ENCODE results near the gene MEF2A.

MEF2A gene

DNA sequence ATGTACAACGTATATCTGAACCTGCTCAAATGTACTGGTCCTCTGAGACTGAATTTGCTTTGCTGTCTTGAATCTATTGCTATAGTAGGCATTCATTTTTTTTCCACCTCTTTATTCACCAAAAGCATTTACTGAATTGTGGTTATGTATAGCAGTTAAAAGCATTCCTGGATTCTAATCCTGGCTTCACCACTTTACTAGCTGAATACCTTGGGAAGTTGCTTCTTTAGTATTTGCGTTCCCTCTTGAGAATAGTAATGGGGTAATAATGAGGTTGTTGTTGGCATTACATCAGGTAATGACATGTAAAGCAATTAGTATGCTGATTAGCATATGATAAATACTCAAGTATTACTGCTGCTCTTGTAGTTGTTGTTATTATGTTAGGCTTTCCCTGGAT, 29.1 kb downstream of the MEF2A start:
- H3K36me3 ChIP-seq (replicated peaks; ENCODE audit: insufficient read depth, low read length), result peaks cover 1% of the 10 kb centered on the region; the same call in 1 of the 2 replicates
- no peak overlapping the region for H3K27ac ChIP-seq (ENCODE audit: low read length)
- no peak for TF ChIP-seq EZH2phosphoT487 (IDR thresholded peaks at IDR 0.05; ENCODE audit: low read length)
- no peak for TF ChIP-seq EZH2 (optimal IDR thresholded peaks at IDR 0.05; ENCODE audit: low read depth, low read length)
- TF ChIP-seq, protein P1, sequence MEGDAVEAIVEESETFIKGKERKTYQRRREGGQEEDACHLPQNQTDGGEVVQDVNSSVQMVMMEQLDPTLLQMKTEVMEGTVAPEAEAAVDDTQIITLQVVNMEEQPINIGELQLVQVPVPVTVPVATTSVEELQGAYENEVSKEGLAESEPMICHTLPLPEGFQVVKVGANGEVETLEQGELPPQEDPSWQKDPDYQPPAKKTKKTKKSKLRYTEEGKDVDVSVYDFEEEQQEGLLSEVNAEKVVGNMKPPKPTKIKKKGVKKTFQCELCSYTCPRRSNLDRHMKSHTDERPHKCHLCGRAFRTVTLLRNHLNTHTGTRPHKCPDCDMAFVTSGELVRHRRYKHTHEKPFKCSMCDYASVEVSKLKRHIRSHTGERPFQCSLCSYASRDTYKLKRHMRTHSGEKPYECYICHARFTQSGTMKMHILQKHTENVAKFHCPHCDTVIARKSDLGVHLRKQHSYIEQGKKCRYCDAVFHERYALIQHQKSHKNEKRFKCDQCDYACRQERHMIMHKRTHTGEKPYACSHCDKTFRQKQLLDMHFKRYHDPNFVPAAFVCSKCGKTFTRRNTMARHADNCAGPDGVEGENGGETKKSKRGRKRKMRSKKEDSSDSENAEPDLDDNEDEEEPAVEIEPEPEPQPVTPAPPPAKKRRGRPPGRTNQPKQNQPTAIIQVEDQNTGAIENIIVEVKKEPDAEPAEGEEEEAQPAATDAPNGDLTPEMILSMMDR (IDR thresholded peaks at IDR 0.05; ENCODE audit: low read length), result no peak
- no peak overlapping the region for H3K4me2 ChIP-seq (ENCODE audit: low read depth, low read length)
- no peaks in the 10 kb centered on the region for H3K27me3 ChIP-seq (replicated peaks; ENCODE audit: insufficient read depth, low read length)
- DNase-seq, result no peak
- no peak overlapping the region for H3K4me3 ChIP-seq (ENCODE audit: low read length)
- H3F3A ChIP-seq (ENCODE audit: insufficient read depth, low read length), result no peaks in the 10 kb centered on the region
- no peaks in the 10 kb centered on the region for H3K9me3 ChIP-seq (replicated peaks; ENCODE audit: insufficient read depth, low read length)
- H3K9ac ChIP-seq (ENCODE audit: low read length), result no peak overlapping the region
- H2AFZ ChIP-seq (ENCODE audit: low read length), result no peak overlapping the region
- H3K4me1 ChIP-seq (ENCODE audit: low read length), result no peaks in the 10 kb centered on the region
- peaks cover 81% of the 10 kb centered on the region for H3K79me2 ChIP-seq (ENCODE audit: low read length)
- H4K20me1 ChIP-seq (ENCODE audit: insufficient read depth, low read length), result no peaks in the 10 kb centered on the region
- no peaks in the 10 kb centered on the region for H3K9me2 ChIP-seq (replicated peaks; ENCODE audit: insufficient read depth, low read length)

DNA sequence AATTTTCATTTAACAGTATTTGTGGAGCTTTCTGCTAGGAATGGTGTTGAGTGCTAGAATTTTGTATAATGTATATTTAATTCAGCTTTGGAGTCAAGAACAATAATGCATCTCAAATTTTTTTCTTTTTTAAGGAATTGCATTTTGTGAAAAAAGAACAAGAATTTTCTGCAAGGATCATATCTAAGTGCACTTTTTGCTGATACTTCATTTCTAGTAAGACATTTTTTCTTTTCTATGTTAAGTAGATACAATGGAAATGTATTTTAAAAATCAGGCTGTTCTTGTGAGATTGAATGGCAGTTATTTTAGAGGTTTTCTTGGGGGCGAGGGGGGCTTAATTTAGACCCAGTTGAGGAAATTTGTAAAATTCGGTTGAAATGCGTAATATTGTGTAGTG, 32.5 kb downstream of the MEF2A start:
- Histone ChIP-seq H3K4me3 (ENCODE audit: low read length) (no peak overlapping the region), H3K9me2 (replicated peaks; ENCODE audit: insufficient read depth, low read length) (no peaks in the 10 kb centered on the region), H3K27me3 (replicated peaks; ENCODE audit: insufficient read depth, low read length) (no peaks in the 10 kb centered on the region), H3F3A (ENCODE audit: insufficient read depth, low read length) (no peaks in the 10 kb centered on the region), H3K36me3 (replicated peaks; ENCODE audit: insufficient read depth, low read length) (peaks cover 4% of the 10 kb centered on the region; the same call in 1 of the 2 replicates), H3K79me2 (ENCODE audit: low read length) (peaks cover 77% of the 10 kb centered on the region), H2AFZ (ENCODE audit: low read length) (no peak overlapping the region), H3K9ac (ENCODE audit: low read length) (no peak overlapping the region), H3K4me2 (ENCODE audit: low read depth, low read length) (no peak overlapping the region), H3K9me3 (replicated peaks; ENCODE audit: insufficient read depth, low read length) (no peaks in the 10 kb centered on the region), H4K20me1 (ENCODE audit: insufficient read depth, low read length) (no peaks in the 10 kb centered on the region), H3K4me1 (ENCODE audit: low read length) (no peaks in the 10 kb centered on the region), H3K27ac (ENCODE audit: low read length) (no peak overlapping the region)
- TF ChIP-seq EZH2 (optimal IDR thresholded peaks at IDR 0.05; ENCODE audit: low read depth, low read length), result no peak
- TF ChIP-seq, protein P1 (IDR thresholded peaks at IDR 0.05; ENCODE audit: low read length), result no peak
- TF ChIP-seq EZH2phosphoT487 (IDR thresholded peaks at IDR 0.05; ENCODE audit: low read length), result no peak
- DNase-seq, result no peak

DNA sequence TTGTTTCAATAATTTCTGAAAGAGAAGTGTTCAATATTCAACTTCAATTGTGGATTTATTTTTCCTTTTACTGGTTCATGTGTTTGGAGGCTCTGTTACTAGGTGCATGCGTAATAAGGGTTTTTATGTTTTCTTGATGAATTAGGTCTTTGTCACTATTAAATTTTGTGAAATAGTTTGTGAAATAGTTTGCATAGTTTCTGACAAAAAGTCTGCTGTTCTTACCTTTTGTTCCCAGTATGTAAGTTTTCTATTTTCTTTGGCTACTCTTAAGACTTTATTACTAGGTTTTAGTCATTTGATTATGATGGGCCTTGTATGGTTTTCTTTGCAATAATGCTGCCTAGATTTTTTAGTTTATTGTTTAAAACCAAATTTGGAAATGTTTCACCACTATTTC, 38.0 kb downstream of the MEF2A start:
- Histone ChIP-seq H3K4me3 (ENCODE audit: low read length) (no peak overlapping the region), H3K4me1 (ENCODE audit: low read length) (no peaks in the 10 kb centered on the region), H3K79me2 (ENCODE audit: low read length) (peaks cover 75% of the 10 kb centered on the region), H2AFZ (ENCODE audit: low read length) (no peak overlapping the region), H3F3A (ENCODE audit: insufficient read depth, low read length) (no peaks in the 10 kb centered on the region), H3K27me3 (replicated peaks; ENCODE audit: insufficient read depth, low read length) (no peaks in the 10 kb centered on the region), H3K9ac (ENCODE audit: low read length) (no peak overlapping the region), H3K36me3 (replicated peaks; ENCODE audit: insufficient read depth, low read length) (peaks cover 4% of the 10 kb centered on the region; the same call in 1 of the 2 replicates), H3K27ac (ENCODE audit: low read length) (no peak overlapping the region), H3K4me2 (ENCODE audit: low read depth, low read length) (no peak overlapping the region), H3K9me2 (replicated peaks; ENCODE audit: insufficient read depth, low read length) (no peaks in the 10 kb centered on the region), H3K9me3 (replicated peaks; ENCODE audit: insufficient read depth, low read length) (no peaks in the 10 kb centered on the region), H4K20me1 (ENCODE audit: insufficient read depth, low read length) (no peaks in the 10 kb centered on the region)
- TF ChIP-seq EZH2phosphoT487 (IDR thresholded peaks at IDR 0.05; ENCODE audit: low read length), result no peak
- TF ChIP-seq EZH2 (optimal IDR thresholded peaks at IDR 0.05; ENCODE audit: low read depth, low read length), result no peak
- TF ChIP-seq, protein P1 (IDR thresholded peaks at IDR 0.05; ENCODE audit: low read length), result no peak
- DNase-seq, result no peak
